ENCODE results near the gene HS3ST1. TPM values are rescaled to one million over a fixed set of nuclear protein-coding genes. Genes with fewer than 3 reads are reported as not detected.
"Not testable (repeated sequence)": the region's sequence is repeated elsewhere in the genome, so short reads cannot be mapped to it uniquely, and the experiment has no call there.

HS3ST1 gene
- total RNA-seq, 1 donor from 2014 or later: 0.94 TPM

DNA sequence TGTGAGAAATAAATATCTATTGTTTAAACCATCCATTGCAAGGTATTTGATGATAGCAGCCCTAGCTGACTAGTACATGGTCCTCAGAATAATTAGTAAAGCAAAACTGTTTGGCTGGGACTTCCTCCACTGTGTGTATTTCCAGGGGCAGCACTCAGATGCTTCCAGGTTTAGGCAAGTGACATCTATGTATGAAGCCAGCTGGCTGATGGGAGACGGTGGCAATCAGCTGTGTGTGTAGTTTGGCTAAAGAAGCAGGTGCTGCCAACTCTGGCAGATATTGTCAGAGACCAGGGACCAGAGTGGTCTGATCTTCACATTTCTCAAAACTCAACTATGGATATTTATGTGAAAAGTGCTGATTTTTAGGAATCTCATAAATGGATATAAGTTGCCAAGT lies 19.1 kb downstream of the HS3ST1 start:
- intact Hi-C loops (cut with micrococcal nuclease): no loop called here
- DNase-seq (no peak), ATAC-seq (no peak)

DNA sequence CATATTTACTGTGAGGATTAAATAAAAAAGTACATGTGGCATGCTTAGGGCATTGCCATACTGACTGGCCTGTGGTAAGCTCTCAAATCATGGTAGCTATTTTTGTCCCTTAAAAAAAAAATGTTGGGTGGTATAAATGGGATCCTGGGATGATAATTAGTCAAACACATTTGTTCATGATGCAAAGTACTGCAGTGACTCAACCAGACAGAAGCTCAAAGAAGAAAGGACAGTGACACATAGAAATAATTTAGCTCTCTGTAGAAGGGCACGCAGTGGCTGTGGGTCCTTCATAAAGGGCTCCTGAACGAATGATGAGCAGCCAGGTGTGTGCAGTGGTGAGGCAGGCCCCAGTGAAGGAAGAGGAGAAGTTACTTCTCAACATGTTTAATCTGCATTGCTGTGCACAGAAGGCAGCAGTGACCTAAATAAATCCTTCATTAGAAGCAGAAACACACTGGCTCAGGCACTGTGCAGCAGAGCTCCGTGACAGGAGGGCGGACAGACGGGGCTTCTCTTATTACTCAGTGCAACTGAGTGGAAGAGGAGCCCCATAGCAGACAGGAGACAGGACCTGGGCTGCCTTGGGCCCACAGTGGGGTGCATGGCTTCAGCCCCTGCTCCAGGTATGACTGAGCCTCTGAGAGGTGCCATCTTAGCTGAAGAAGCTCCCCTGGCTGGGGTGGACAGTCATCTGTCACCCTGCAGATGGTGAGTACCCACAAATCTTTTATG lies 20.3 kb downstream of the HS3ST1 start:
- intact Hi-C loops (cut with micrococcal nuclease): no loop called here
- no peak for DNase-seq
- no peak for ATAC-seq

DNA sequence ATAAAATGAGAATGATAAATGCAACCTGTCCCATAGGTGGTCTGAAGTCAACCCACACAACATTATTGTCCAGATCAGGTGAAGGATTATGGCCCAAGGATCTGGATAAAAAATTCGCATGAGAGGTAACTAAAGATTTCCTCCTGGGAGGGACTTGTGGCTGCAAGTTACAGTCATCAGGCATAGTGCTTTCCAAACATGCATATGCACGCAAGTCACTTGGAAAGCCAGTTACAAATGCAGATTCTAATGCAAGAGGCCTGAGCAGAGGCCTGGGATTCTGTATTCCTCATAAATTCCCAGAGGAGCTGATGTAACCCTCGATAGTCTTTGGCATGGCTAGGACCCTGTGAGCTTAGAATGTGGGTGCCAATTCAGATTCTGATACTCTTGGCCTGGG lies 21.1 kb downstream of the HS3ST1 start:
- DNase-seq: no peak
- intact Hi-C loops (cut with micrococcal nuclease): no loop called here
- ATAC-seq: no peak

DNA sequence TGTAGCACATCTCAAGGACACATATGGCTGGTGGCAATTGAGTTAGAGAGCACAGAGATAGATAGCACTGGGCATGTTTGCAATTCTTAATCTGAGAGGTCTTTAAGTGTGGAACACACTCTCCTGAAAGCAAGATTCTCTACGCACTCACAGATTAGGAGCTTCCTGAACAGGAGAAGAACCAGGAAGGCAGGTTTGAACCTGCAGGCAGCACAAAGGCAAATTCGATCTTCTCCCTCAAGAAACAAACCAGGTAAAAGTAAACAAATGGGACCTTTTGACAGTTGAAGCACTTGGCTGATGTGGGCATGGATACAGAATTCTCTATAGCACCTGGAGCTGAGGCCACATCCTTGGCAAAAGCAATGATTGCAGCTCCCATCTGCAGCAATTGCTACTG lies 24.3 kb downstream of the HS3ST1 start:
- DNase-seq (no peak), ATAC-seq (no peak)
- intact Hi-C loops (cut with micrococcal nuclease): no loop called here

DNA sequence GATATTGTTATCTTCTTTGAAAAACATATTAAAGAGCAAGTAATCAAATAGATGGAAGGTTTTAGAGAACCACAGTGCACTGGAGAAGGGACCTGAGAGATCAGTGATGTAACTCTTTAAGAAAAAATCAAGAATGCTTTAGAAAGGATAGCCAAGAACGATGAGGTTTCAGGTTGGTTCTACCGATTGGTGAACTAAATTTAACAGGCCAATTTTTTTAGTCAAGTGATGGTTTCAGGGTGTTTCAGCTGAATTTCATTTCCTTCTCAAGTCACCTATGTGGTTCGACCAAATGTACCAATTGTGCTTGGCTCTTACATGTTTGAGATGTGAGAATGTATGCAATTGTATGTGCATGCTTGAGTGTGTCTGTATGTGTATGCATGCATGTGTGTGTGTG lies 26.5 kb downstream of the HS3ST1 start:
- ATAC-seq: no peak
- no peak for DNase-seq
- intact Hi-C loops (cut with micrococcal nuclease): no loop called here

DNA sequence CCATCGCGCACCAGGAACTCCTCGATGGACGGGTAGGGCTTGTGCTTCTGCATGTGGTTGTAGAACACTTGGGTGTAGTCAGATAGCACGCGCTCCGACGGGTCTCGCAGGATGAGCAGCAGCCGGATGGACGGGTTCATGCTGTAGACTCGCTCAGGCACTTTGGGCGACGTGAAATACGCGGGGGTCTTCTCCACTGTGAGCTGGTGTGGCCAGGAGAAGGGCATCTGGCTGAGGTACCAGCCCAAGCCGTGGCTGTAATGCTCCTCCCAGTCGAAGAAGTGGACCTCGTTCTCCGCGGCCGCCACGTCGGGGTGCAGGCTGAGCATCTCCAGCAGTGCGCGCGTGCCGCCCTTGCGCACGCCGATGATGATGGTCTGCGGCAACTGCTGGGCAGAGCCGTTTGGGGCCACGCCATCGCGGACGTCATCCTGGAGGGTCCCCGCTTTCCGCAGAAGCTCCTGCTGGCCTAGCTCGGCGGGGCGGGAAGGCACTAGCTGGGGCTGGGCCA lies 29.2 kb downstream of the HS3ST1 start:
- ATAC-seq: no peak
- no peak for DNase-seq

DNA sequence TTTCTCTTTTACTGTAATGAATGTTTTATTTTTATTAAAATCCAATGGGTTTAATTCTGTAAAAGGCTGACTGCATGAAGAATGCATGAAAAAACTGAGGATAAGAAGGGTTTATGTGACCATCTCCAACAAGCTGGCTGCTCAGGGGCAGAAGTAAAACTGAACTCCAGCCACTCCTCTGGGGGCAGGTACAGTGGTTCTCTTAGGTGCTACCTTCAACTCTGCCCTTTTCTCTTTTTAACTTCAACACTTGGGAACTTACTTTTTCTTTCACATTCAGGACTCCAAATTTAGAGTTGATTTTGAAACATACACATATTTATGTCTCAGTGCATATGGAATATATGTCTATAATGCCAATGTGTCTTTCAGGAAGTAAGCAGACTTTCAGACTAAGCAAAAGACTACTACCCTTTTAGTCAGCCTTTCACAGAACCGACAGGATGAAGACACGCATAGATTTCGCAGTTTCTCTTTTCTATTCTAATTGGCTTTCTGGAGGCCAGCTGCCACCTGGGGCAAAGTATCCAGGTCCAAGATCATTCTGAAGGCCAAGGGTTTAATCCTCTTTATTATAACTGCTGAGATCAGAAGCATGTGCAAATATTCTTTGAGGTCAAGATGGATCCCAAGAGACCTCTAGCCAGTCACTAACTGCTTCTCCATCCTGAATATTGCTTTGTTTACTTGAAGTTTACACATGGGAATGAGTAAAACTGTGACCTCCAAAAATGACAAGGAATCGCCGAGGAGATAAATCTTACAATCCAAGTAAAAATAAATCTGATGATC lies 30.7 kb downstream of the HS3ST1 start:
- ATAC-seq (no peak), DNase-seq (no peak)
- intact Hi-C loops (cut with micrococcal nuclease): no loop called here

More for the DNA sequence above, 29.2 kb downstream of the HS3ST1 start:
- intact Hi-C loops (cut with micrococcal nuclease): no loop called here

DNA sequence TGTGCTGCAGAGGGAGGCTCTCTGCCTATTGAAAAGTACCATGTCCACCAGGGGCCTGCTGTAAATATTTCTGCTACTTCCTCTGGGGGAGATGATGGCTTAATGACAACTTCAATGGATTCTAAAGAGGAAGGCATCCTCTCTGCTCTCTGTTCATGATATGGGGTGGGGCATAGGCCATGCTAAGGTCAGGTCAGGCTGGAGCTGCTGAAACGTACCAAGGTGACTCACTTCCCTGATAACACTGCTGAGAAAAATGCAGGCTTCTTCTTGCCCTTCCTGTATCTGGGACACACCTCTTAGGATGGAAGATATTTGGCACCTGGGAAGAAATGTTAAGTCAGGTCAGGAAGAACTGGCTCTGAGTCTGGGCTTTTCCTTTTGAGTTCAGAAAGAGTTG lies 31.5 kb downstream of the HS3ST1 start:
- intact Hi-C loops (cut with micrococcal nuclease): no loop called here
- DNase-seq (no peak), ATAC-seq (no peak)

DNA sequence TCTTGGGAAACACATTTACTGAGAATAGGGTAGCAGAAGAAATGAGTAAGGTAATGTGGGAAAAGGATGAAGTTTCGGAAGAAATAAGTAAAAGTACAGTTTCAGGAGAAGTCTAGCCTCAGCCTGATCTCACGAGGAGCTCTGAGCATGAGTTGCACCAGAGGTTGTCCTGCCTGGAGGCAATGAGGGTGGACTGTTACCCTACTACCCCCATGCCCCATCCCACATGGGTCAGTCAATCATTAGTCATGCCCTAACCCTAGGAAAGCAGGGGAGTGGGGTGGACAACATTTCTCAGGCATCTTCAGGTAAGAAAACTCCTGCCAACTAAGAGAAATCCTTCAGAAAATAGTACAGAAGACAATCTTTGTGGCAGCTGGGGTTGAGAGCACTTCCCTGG lies 35.1 kb downstream of the HS3ST1 start:
- DNase-seq: no peak
- intact Hi-C loops (cut with micrococcal nuclease): no loop called here
- ATAC-seq: no peak

DNA sequence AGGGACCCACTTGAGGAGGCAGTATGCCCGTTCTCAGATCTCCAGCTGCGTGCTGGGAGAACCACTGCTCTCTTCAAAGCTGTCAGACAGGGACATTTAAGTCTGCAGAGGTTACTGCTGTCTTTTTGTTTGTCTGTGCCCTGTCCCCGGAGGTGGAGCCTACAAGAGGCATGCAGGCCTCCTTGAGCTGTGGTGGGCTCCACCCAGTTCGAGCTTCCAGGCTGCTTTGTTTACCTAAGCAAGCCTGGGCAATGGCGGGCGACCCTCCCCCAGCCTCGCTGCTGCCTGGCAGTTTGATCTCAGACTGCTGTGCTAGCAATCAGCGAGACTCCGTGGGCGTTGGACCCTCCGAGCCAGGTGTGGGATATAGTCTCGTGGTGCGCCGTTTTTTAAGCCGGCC lies 44.6 kb downstream of the HS3ST1 start:
- intact Hi-C loops (cut with micrococcal nuclease); DNase-seq; ATAC-seq: not testable (repeated sequence)

DNA sequence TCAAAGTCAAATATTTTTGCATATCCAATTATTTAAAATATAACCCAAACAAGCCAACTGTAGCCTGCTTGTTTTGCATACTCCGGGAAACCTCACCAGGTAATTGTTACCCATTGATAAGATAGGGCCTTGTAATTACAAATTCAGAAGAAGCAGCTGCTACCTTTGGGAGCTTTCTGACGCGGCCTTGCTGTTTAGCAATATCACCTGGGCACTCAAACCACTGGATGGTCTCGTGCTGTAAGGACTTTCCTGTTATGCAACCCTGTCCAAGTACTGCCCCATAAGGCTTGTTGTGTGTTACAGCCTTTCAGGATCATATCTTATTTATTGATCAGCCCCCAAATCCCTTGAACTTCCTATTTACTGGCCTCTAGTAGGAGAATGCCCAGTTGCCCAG lies 52.1 kb downstream of the HS3ST1 start:
- intact Hi-C loops (cut with micrococcal nuclease): no loop called here
- DNase-seq (no peak), ATAC-seq (no peak)

DNA sequence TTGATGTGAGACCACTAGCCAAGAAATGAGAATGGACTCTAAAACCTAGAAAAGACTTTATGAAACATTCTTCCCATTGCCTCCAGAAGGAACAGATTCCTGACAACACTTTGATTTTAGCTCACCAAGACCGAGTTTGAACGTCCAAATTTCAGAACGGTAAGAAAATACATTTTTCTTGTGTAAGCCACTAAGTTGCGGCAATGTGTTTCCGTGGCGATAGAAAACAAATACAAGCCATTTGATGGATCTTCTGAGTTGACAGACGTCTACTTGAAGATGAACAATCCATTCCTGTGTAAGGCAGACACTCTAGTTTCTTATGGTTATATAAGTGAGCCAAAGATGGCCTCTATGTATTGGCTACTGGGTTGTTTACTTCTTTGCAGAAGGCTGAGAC lies 52.5 kb downstream of the HS3ST1 start:
- intact Hi-C loops (cut with micrococcal nuclease): no loop called here

DNA sequence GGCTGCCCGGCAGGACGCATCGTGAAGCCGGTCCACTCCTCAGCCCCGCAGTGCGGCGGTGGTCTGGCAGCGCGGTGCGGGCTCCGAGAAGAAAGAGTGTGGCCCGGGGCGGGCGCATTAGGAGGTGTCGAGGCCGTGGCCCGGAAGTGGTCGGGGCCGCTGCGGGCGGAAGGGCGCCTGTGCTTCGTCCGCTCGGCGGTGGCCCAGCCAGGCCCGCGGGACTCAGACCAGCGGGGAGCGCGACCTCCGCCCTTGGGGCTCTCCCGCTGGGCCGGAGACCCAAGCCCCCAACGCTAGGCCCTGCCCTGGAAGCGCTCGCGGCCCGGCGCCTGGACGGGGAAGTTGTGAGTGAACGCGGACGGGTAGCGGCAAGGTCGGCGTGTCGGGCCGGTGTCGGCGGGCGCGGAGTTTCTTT lies 60.0 kb downstream of the HS3ST1 start:
- intact Hi-C loops (cut with micrococcal nuclease): no loop called here
- peak; percentile 40 for ATAC-seq
- no peak for DNase-seq

More for the DNA sequence above, 52.5 kb downstream of the HS3ST1 start:
- ATAC-seq (no peak), DNase-seq (no peak)

DNA sequence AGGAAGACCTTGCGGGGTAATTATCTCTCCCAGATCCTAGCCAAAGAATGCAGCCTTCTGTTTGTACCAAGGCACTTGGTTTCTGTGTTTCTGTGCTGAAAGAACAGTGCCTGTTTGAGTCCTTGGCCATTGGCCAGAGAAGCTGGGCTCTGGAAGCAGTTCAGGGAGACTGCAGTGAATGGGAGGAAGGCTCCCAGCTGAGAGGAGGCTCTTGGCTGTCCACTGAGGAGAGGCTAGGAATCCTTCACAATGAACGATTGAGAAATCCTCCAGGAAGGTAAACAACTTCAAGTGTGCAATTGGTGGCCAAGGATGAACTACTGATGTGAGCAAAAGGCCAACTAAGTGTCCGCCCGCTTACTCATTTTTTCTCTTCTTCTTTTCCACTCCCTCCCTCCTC lies 61.3 kb downstream of the HS3ST1 start:
- intact Hi-C loops (cut with micrococcal nuclease): no loop called here
- DNase-seq: peak; percentile 79
- peak; percentile 94 for ATAC-seq

DNA sequence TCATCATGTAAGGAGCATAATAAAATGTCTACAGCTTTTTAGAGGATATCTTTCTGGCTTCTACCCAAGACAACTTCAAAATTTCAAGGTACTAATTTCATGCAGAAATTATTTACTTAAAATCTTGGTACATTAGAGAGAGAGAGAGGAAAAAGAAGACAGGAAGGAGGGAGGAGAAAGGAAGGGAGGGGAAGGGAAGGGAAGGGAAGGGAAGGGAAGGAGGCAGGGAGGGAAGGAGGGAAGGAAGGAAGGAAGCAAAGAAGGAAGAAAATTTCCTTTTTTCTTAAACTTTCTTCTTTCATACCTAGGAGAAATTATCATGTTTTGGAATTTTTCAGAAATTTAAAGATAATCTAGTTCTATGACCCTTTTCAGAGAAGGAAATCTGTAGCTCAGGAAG lies 61.8 kb downstream of the HS3ST1 start:
- DNase-seq: no peak
- ATAC-seq: no peak
- intact Hi-C loops (cut with micrococcal nuclease): no loop called here

DNA sequence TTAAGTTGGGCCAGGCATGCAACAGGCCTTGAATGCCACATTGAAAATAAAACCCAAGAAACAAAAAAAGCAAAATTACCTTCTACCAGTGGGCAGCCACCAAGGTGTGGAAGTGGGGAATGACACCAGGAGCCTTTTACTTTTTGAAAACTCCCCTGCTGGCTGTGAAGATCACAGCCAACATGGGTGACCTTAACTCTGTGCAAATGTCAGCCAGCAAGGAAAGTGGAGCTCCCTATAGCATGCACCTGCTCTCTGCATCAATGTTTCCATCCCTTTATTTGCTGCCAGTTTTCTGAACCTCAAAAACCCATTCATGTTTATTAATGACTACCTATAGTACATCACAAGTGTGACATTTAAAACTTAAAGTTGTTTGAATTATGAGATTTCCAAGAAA lies 63.7 kb downstream of the HS3ST1 start:
- intact Hi-C loops (cut with micrococcal nuclease): no loop called here
- DNase-seq: no peak
- no peak for ATAC-seq

DNA sequence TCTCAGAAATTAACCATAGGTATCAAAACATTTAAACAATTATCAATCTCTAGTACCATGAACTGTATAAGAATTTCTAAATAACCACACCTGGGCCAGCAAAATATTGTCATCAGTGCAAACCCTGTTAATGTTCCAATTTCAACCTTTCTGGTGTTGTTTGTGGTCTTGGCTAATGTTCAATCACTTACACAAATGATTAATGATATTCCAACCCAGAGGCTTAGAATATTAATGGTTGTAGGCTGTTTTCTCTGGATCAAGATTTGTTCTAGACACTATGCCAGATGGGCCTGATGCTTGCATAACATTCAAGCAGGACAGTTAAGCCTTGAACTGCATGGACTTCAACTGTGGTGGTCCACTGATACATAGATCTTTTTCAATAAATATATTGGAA lies 69.1 kb downstream of the HS3ST1 start:
- ATAC-seq: no peak
- intact Hi-C loops (cut with micrococcal nuclease): no loop called here
- no peak for DNase-seq

DNA sequence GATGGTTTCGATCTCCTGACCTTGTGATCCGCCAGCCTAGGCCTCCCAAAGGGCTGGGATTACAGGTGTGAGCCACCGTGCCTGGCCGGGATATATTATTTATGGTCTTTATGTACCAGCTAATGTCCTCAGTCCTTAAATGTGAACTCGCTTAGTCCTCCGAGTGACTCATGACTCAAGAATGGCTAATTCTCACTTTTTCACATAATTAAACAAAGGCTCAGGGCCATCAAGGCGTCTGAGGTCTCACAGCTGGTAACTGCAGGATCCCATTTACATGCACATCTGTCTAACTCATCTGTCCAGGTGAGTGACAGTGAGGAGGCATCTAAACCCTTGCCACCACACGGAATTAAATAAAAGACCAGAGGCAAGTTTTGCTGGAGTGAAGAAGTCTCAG lies 73.5 kb downstream of the HS3ST1 start:
- intact Hi-C loops (cut with micrococcal nuclease): no loop called here
- no peak for ATAC-seq
- no peak for DNase-seq

DNA sequence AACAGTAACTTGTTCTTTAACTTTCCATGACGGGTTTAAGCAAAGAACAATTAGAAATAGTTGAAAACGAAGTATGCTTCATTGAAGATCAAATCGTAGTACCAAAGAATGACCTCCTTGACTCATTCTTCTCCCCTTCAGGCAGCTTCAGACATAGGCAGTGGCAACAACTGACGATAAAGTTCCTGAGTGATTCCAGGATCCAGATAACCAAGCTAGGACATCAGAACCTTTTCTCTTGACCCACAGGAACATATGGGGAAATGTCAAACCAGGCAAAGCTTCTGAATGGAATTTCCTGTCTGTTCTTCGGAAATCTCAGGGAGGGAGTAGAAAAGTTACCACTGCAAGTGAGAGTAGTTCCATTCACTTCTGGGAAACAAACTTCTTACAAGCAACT lies 74.2 kb downstream of the HS3ST1 start:
- ATAC-seq (no peak), DNase-seq (no peak)
- intact Hi-C loops (cut with micrococcal nuclease): no loop called here

DNA sequence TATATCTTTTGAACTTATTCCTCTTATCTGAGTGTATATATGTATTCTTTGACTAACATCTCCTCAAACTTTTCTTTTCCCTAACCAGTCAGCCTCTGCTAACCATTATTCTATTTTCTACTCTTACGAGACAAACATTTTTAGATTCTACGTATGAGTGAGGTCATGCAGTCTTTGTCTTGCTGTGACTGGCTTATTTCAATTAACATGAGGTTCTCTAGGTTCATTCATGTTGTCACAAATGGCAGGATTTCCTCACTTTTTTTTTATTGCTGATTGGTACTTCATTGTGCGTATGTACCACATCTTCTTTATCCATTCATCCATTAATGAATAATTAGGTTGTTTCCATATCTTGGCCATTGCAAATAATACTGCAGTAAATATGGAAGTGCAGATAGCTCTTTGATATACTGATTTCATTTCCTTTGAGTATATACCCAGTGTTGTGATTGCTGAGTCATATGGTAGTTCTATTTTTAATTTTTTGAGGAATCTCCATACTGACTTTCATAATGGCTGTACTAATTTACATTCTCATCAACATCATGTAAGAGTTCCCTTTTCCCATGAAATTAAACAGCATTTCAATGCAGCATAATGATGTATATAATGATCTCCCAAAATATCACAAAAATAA lies 80.1 kb downstream of the HS3ST1 start:
- DNase-seq (no peak), ATAC-seq (no peak)
- intact Hi-C loops (cut with micrococcal nuclease): no loop called here

All from left ventricle myocardium superior (tissue), 1 donor.